GM12872 (cell line): Measurements from ENCODE around the gene FNDC11.

Experiments
- TF ChIP-seq, protein P1 (sequence below): IDR thresholded peaks from 3 replicates; pipeline ENCODE4 v1.5.1; 2011; ENCODE audit warnings: low read depth, mild to moderate bottlenecking, low read length, moderate library complexity; ENCODE audit not compliant: insufficient read depth

FNDC11 gene

DNA sequence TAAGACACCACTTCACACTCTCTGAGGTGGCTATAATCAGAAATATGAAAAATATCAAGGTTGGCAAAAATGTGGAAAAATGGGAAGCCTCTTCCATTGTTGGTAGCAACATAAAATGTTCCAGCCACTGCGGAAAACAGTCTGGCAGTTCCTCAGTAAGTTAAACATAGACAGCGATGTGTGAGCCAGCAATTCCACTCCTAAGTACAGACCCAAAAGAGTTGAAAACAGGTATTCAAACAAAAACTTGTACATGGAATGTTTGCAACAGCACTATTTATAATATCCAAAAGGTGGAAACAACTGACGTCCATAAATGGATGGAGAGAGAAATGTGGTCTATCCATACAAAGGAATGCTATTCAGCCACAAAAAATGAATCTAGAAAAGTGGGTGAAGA, 40.8 kb upstream of the FNDC11 start:
- TF ChIP-seq, protein P1, sequence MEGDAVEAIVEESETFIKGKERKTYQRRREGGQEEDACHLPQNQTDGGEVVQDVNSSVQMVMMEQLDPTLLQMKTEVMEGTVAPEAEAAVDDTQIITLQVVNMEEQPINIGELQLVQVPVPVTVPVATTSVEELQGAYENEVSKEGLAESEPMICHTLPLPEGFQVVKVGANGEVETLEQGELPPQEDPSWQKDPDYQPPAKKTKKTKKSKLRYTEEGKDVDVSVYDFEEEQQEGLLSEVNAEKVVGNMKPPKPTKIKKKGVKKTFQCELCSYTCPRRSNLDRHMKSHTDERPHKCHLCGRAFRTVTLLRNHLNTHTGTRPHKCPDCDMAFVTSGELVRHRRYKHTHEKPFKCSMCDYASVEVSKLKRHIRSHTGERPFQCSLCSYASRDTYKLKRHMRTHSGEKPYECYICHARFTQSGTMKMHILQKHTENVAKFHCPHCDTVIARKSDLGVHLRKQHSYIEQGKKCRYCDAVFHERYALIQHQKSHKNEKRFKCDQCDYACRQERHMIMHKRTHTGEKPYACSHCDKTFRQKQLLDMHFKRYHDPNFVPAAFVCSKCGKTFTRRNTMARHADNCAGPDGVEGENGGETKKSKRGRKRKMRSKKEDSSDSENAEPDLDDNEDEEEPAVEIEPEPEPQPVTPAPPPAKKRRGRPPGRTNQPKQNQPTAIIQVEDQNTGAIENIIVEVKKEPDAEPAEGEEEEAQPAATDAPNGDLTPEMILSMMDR = no peak

GRCh38 chr20:63517376-63518309, 36.3 kb upstream of the FNDC11 start:
- TF ChIP-seq, protein P1 = no peak

- TF ChIP-seq, protein P1 = 0 out of 3 replicates have a peak, but pooled peaks have one; percentile 11
Observed at GRCh38 chr20:63518351-63518861, 35.6 kb upstream of the FNDC11 start.

- TF ChIP-seq, protein P1 = no peak
Observed at GRCh38 chr20:63518946-63519667, 34.9 kb upstream of the FNDC11 start.

- TF ChIP-seq, protein P1 = no peak
Observed at GRCh38 chr20:63519668-63520503, 34.1 kb upstream of the FNDC11 start.

DNA sequence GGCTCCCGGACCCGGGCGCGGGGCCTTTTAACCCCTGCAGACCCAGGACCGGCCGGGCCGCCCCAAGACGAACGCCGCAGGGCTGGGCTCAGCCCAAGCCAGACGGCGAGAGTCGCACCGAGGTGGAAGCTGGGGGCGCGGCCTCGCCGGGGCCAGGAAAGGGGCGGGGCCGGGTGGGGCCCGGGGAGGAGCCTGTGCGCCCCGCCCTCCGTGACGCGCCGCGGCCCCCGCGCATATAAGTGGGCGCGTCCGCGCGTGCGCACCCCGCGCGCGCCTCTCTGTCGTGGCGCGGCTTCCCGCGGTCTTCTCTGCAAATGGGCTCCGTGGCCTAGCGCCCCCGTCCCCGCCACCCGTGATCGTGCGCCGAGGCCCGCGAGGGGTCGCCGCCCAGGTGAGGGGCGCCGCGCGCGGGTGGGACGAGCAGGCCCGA, 33.4 kb upstream of the FNDC11 start, which contains the start of gene PPDPF:
Gene PPDPF, plus strand, starts transcription at position 262 of the 430 bp plus-strand sequence. CDS start 544 bp downstream, outside the sequence.
- TF ChIP-seq, protein P1 = no peak
